Measurements from ENCODE around the gene PBRM1. TPM values are rescaled to one million over a fixed set of nuclear protein-coding genes. Genes with fewer than 3 reads are reported as not detected.

PBRM1 gene
- total and polyA plus RNA-seq, 2 donors (not counting 3 experiments of a cell fraction or from before 2014, with no cell fraction given) = 26.7 to 87.1 TPM

- no peaks in the 10 kb centered on the region for H3K4me1 ChIP-seq (ENCODE audit: control insufficient read depth, extremely low read depth, insufficient read depth, low read length)
- H2AFZ ChIP-seq (ENCODE audit: low read depth, low read length) = no peak overlapping the region
- POLR2A ChIA-PET = no interaction called here
- H3K4me3 ChIP-seq (replicated peaks in 1 of 3; ENCODE audit: insufficient read depth in 1 of 3, low read depth in 1 of 3, low read length in 3 of 3) = no peak overlapping the region
- DNase-seq (ENCODE audit: low read depth, low spot score) (no peak), FAIRE-seq (peak; percentile 48)
- H4K20me1 ChIP-seq (replicated peaks; ENCODE audit: control insufficient read depth, extremely low read depth, insufficient read depth, low read length) = no peaks in the 10 kb centered on the region
- H3K27ac ChIP-seq (ENCODE audit: insufficient read depth, low read depth, low read length) = no peak overlapping the region
- H3K27me3 ChIP-seq (ENCODE audit: control insufficient read depth in 2 of 2, insufficient read depth in 2 of 2, low read length in 2 of 2) = no peaks in the 10 kb centered on the region
- BruUV-seq (replicated peaks) = no TSS peak
- peaks cover 2% of the 10 kb centered on the region for H3K79me2 ChIP-seq (ENCODE audit: control insufficient read depth, insufficient read depth, low read length)
- no peak overlapping the region for H3K9ac ChIP-seq (replicated peaks; ENCODE audit: extremely low read depth, insufficient read depth, low read length)
- CTCF ChIA-PET = no interaction called here
- no peaks in the 10 kb centered on the region for H3K9me1 ChIP-seq (replicated peaks; ENCODE audit: control insufficient read depth, extremely low read depth, insufficient read depth, low read length)
- no peak for TF ChIP-seq POLR2A (IDR thresholded peaks at IDR 0.05; ENCODE audit: low read depth, low read length)
- no peak for TF ChIP-seq JUN (IDR thresholded peaks at IDR 0.05; ENCODE audit: borderline replicate concordance, insufficient read depth, insufficient read length, low read depth)
- TF ChIP-seq MAX (IDR thresholded peaks at IDR 0.05; ENCODE audit: insufficient read depth, insufficient read length) = no peak
- TF ChIP-seq FOS (IDR thresholded peaks at IDR 0.05; ENCODE audit: borderline replicate concordance, insufficient read depth, low read length) = no peak
- TF ChIP-seq EZH2 (IDR thresholded peaks at IDR 0.05; ENCODE audit: borderline replicate concordance, low read depth, low read length, severe bottlenecking) = no peak
- TF ChIP-seq MYC (IDR thresholded peaks at IDR 0.05; ENCODE audit: low read depth, low read length) = no peak
- no peak for TF ChIP-seq POLR2AphosphoS5 (IDR thresholded peaks at IDR 0.05; ENCODE audit: insufficient read depth, low read depth, low read length)
- no peak for TF ChIP-seq CTCF (IDR thresholded peaks at IDR 0.05; ENCODE audit: extremely low read depth in 1 of 2, insufficient read depth in 1 of 2, low read depth in 1 of 2, low read length in 2 of 2)
- no peak for TF ChIP-seq GATA2 (IDR thresholded peaks at IDR 0.05; ENCODE audit: insufficient read depth, insufficient read length, low read depth, low read length)
- no peak overlapping the region for H3K4me2 ChIP-seq (ENCODE audit: insufficient read depth, low read length)
- dilution Hi-C loops (cut with MboI; ENCODE audit: extremely low pct_ligation_motif_present, low sequenced_read_pairs) = no loop called here
- H3K36me3 ChIP-seq (ENCODE audit: control insufficient read depth in 2 of 2, extremely low read depth in 1 of 2, insufficient read depth in 2 of 2, low read length in 2 of 2) = peaks cover 27 to 29% of the 10 kb centered on the region in 2 experiments
- intact Hi-C loops (cut with micrococcal nuclease) = no loop called here
- H3K9me3 ChIP-seq (replicated peaks; ENCODE audit: control insufficient read depth, insufficient read depth, low read length) = no peaks in the 10 kb centered on the region
These were observed 130.7 kb downstream of the PBRM1 start for GRCh38 chr3:52555056-52555455.
